ENCODE results near the gene CERS6. TPM values are rescaled to one million over a fixed set of nuclear protein-coding genes. Genes with fewer than 3 reads are reported as not detected.

The CERS6 gene
- total RNA-seq, 4 donors from 2014 or later: 45.0 to 61.2 (median 56.4) TPM

- H3K27me3 ChIP-seq: no peaks in the 10 kb centered on the region
- H3K4me1 ChIP-seq: peaks cover 0 to 47% (median 0%) of the 10 kb centered on the region in 3 donors
- WGBS, 2 donors (ENCODE audit: low coverage in 1 of 2): 0 to 3% methylated on average over 1 to 7 of the region's 61 CpGs
- no peaks in the 10 kb centered on the region for H3K36me3 ChIP-seq
- peak overlapping the region; percentile 68 to 93 (median 88) for H3K27ac ChIP-seq
- H3K4me3 ChIP-seq: peak overlapping the region; percentile 64 to 98
- H3K9me3 ChIP-seq: no peaks in the 10 kb centered on the region
- TF ChIP-seq POLR2AphosphoS5 (IDR thresholded peaks at IDR 0.05) (peak; percentile 7), EP300 (IDR thresholded peaks at IDR 0.05) (no peak)
- peak; percentile 28 for ATAC-seq
Measured at GRCh38 chr2:168456521-168457189, 583 bp downstream of the CERS6 start.

GRCh38 chr2:168457190-168457895 lies 1.3 kb downstream of the CERS6 start:
- no peaks in the 10 kb centered on the region for H3K27me3 ChIP-seq
- H3K9me3 ChIP-seq: no peaks in the 10 kb centered on the region
- H3K4me1 ChIP-seq: peaks cover 0 to 47% (median 0%) of the 10 kb centered on the region in 3 donors
- no peaks in the 10 kb centered on the region for H3K36me3 ChIP-seq
- TF ChIP-seq POLR2A (IDR thresholded peaks at IDR 0.05): no peak
- TF ChIP-seq EP300 (IDR thresholded peaks at IDR 0.05): no peak
- no peak for TF ChIP-seq POLR2AphosphoS5 (IDR thresholded peaks at IDR 0.05)
- no peak for TF ChIP-seq CTCF (IDR thresholded peaks at IDR 0.05)
- 16 to 20% methylated on average over 14 to 17 of the region's 17 CpGs for WGBS, 2 donors (ENCODE audit: low coverage in 1 of 2)
- ATAC-seq: no peak
- peak overlapping the region; percentile 64 to 98 for H3K4me3 ChIP-seq
- peak overlapping the region; percentile 68 to 93 (median 88) for H3K27ac ChIP-seq

GRCh38 chr2:168458139-168458538 lies 2.1 kb downstream of the CERS6 start:
- 7 to 18% methylated on average over 1 of the region's 1 CpG for WGBS, 2 donors (ENCODE audit: low coverage in 1 of 2)
- no peaks in the 10 kb centered on the region for H3K36me3 ChIP-seq
- ATAC-seq: no peak
- peak overlapping the region; percentile 64 to 98 for H3K4me3 ChIP-seq
- H3K27ac ChIP-seq: no peak overlapping the region
- H3K4me1 ChIP-seq: peaks cover 0 to 47% (median 0%) of the 10 kb centered on the region in 3 donors
- H3K9me3 ChIP-seq: no peaks in the 10 kb centered on the region
- no peak for TF ChIP-seq EP300 (IDR thresholded peaks at IDR 0.05)
- H3K27me3 ChIP-seq: no peaks in the 10 kb centered on the region

GRCh38 chr2:168459256-168459655 lies 3.2 kb downstream of the CERS6 start:
- TF ChIP-seq EP300 (IDR thresholded peaks at IDR 0.05): no peak
- no peak for TF ChIP-seq CTCF (IDR thresholded peaks at IDR 0.05)
- TF ChIP-seq POLR2AphosphoS5 (IDR thresholded peaks at IDR 0.05): no peak
- no peak for TF ChIP-seq POLR2A (IDR thresholded peaks at IDR 0.05)
- H3K4me1 ChIP-seq: peaks cover 0 to 54% (median 0%) of the 10 kb centered on the region in 3 donors
- no peaks in the 10 kb centered on the region for H3K9me3 ChIP-seq
- no peaks in the 10 kb centered on the region for H3K36me3 ChIP-seq
- WGBS, 2 donors (ENCODE audit: low coverage in 1 of 2): 87 to 98% methylated on average over 4 of the region's 4 CpGs
- ATAC-seq: no peak
- no peak overlapping the region for H3K27ac ChIP-seq
- no peaks in the 10 kb centered on the region for H3K27me3 ChIP-seq
- H3K4me3 ChIP-seq: no peak overlapping the region

- no peak for TF ChIP-seq POLR2A (IDR thresholded peaks at IDR 0.05)
- no peak for TF ChIP-seq EP300 (IDR thresholded peaks at IDR 0.05)
- no peak for TF ChIP-seq POLR2AphosphoS5 (IDR thresholded peaks at IDR 0.05)
- TF ChIP-seq CTCF (IDR thresholded peaks at IDR 0.05): no peak
- Histone ChIP-seq H3K4me3 (no peak overlapping the region), H3K4me1 (peaks cover 0 to 54% (median 0%) of the 10 kb centered on the region in 3 donors), H3K27ac (no peak overlapping the region), H3K36me3 (no peaks in the 10 kb centered on the region), H3K27me3 (no peaks in the 10 kb centered on the region), H3K9me3 (no peaks in the 10 kb centered on the region)
- WGBS, 2 donors (ENCODE audit: low coverage in 1 of 2): 45 to 63% methylated on average over 2 of the region's 2 CpGs
- no peak for ATAC-seq
Measured at GRCh38 chr2:168460571-168460970, 4.5 kb downstream of the CERS6 start.
